Uterus (tissue), 4 donors: ENCODE data around the gene FGR. TPM values are rescaled to one million over a fixed set of nuclear protein-coding genes. Genes with fewer than 3 reads are reported as not detected.

ENCODE experiments used
- DNase-seq, 2 donors: peaks; one replicate each; pipeline ENCODE4 v3.0.0-alpha.2; 2019 to 2020
- H3K27ac ChIP-seq, 2 donors: fragments of 200-600 bp; sonication (generic); 1 replicate in 1 of 2; 2 replicates in 1 of 2; pipeline ENCODE4 v1.5.1; 2016 to 2018
- H3K27me3 ChIP-seq, 2 donors: fragments of 200-600 bp; sonication (generic); one replicate each; pipeline ENCODE4 v1.5.1; 2018 to 2019; ENCODE audit warnings: control low read depth in 1 of 2
- H3K36me3 ChIP-seq, 2 donors: fragments of 200-600 bp; sonication (generic); one replicate each; pipeline ENCODE4 v1.5.1; 2019; ENCODE audit warnings: control low read depth in 1 of 2
- H3K4me1 ChIP-seq, 2 donors: fragments of 200-600 bp; sonication (generic); one replicate each; pipeline ENCODE4 v1.5.1; 2018 to 2019; ENCODE audit warnings: control low read depth in 1 of 2
- H3K4me3 ChIP-seq, 2 donors: fragments of 200-600 bp; sonication (generic); 1 replicate in 1 of 2; 2 replicates in 1 of 2; pipeline ENCODE4 v1.5.1; 2018 to 2019; ENCODE audit warnings: mild to moderate bottlenecking in 1 of 2
- H3K9me3 ChIP-seq, 2 donors: fragments of 200-600 bp; sonication (generic); one replicate each; pipeline ENCODE4 v1.5.1; 2019; ENCODE audit warnings: control low read depth in 1 of 2
- CTCF ChIP-seq, 4 experiments: fragments of 200-600 bp in 2 of 4; fragments of 450-650 bp in 2 of 4; sonication (generic) in 2 of 4; IDR thresholded peaks; one replicate each; pipeline ENCODE4 v1.5.1; 2016 to 2019; ENCODE audit warnings: antibody characterized with exemption in 4 of 4, mild to moderate bottlenecking in 2 of 4, moderate library complexity in 1 of 4
- POLR2A ChIP-seq, 2 donors: fragments of 450-650 bp; IDR thresholded peaks; one replicate each; pipeline ENCODE4 v1.6.1; 2016; ENCODE audit warnings: antibody characterized with exemption in 2 of 2, mild to moderate bottlenecking in 1 of 2, moderate library complexity in 1 of 2
- intact Hi-C: fragments of 100-400 bp; cut with DNase I; formaldehyde crosslinking; loops from one replicate; pipeline ENCODE4 v1.15.1; 2023; ENCODE audit warnings: low total_unique reads
- total RNA-seq, 4 donors: library from RNA; depleted of rRNA in 3 of 4; stranded (reverse); fragments of >200 nt in 3 of 4; gene quantifications; one replicate each; pipeline versions ENCODE4 v1.1.0 to v1.2.4, GENCODE V29; 2014 to 2023
- donor health status: DM: yes; HTN: yes; CAD: no.

FGR gene
- total RNA-seq, 4 donors from 2014 or later = 3.0 to 35.9 (median 18.8) TPM

GRCh38 chr1:27661412-27662075 is 26.6 kb upstream of the FGR start:
- DNase-seq = no peak
- no peak overlapping the region for H3K4me3 ChIP-seq
- H3K27ac ChIP-seq = no peak overlapping the region
- peaks cover 0 to 3% of the 10 kb centered on the region in 2 donors for H3K4me1 ChIP-seq
- intact Hi-C loops = loop anchor here (5.0 to 10.0 kb wide), 3 partner anchors 57 to 357 kb away; partner anchors contain the start of gene AHDC1
- no peaks in the 10 kb centered on the region for H3K36me3 ChIP-seq
- H3K9me3 ChIP-seq = no peaks in the 10 kb centered on the region
- H3K27me3 ChIP-seq = no peaks in the 10 kb centered on the region
- TF ChIP-seq CTCF (IDR thresholded peaks at IDR 0.05) (no peak), POLR2A (IDR thresholded peaks at IDR 0.05) (no peak)

GRCh38 chr1:27660300-27660835 is 25.4 kb upstream of the FGR start:
- no peaks in the 10 kb centered on the region for H3K27me3 ChIP-seq
- H3K4me3 ChIP-seq = peak overlapping the region; percentile 23 to 66
- peak overlapping the region; percentile 92 for H3K27ac ChIP-seq
- H3K9me3 ChIP-seq = no peaks in the 10 kb centered on the region
- intact Hi-C loops = loop anchor here (5.0 to 10.0 kb wide), 3 partner anchors 56 to 356 kb away; partner anchors contain the start of gene AHDC1
- no peak for DNase-seq
- peaks cover 0 to 3% of the 10 kb centered on the region in 2 donors for H3K4me1 ChIP-seq
- no peaks in the 10 kb centered on the region for H3K36me3 ChIP-seq
- TF ChIP-seq CTCF (IDR thresholded peaks at IDR 0.05) (no peak), POLR2A (IDR thresholded peaks at IDR 0.05) (no peak)

- no peaks in the 10 kb centered on the region for H3K27me3 ChIP-seq
- DNase-seq = peak; percentile 90 to 93
- H3K9me3 ChIP-seq = no peaks in the 10 kb centered on the region
- H3K4me3 ChIP-seq = peak overlapping the region; percentile 23 to 66
- H3K27ac ChIP-seq = peak overlapping the region; percentile 92
- intact Hi-C loops = loop anchor here (5.0 to 10.0 kb wide), 3 partner anchors 55 to 355 kb away; partner anchors contain the start of gene AHDC1
- H3K4me1 ChIP-seq = peaks cover 0 to 3% of the 10 kb centered on the region in 2 donors
- H3K36me3 ChIP-seq = no peaks in the 10 kb centered on the region
- peak in 1 of 4 experiments; percentile 27 for TF ChIP-seq CTCF (IDR thresholded peaks at IDR 0.05)
- TF ChIP-seq POLR2A (IDR thresholded peaks at IDR 0.05) = peak; percentile 54 to 74
Measured at GRCh38 chr1:27659497-27660299, 24.7 kb upstream of the FGR start.

GRCh38 chr1:27658951-27659496 is 24.0 kb upstream of the FGR start:
- intact Hi-C loops = no loop called here
- TF ChIP-seq CTCF (IDR thresholded peaks at IDR 0.05) (no peak), POLR2A (IDR thresholded peaks at IDR 0.05) (no peak)
- Histone ChIP-seq H3K4me1 (peaks cover 0 to 3% of the 10 kb centered on the region in 2 donors), H3K4me3 (no peak overlapping the region), H3K27me3 (no peaks in the 10 kb centered on the region), H3K36me3 (no peaks in the 10 kb centered on the region), H3K9me3 (no peaks in the 10 kb centered on the region), H3K27ac (peak overlapping the region; percentile 92)
- no peak for DNase-seq
